Activated T-helper 1 cell treated with anti-CD3 and anti-CD28 coated beads, Interleukin-12 subunit alpha, Interleukin-12 subunit beta, Interleukin-2, Interleukin-4 antibody, amounts not matched to agents 30 ng/mL and 10 ng/mL and 1 ng/mL, durations not matched to agents 14 hours and 24 hours and 36 hours (primary cell): Measurements from ENCODE around the gene RAB34. TPM values are rescaled to one million over a fixed set of nuclear protein-coding genes. Genes with fewer than 3 reads are reported as not detected.
"Not testable (repeated sequence)": the region's sequence is repeated elsewhere in the genome, so short reads cannot be mapped to it uniquely, and the experiment has no call there.

ENCODE experiments used
- DNase-seq: peaks from one replicate; pipeline ENCODE4 v3.0.0; 2021; ENCODE audit warnings: low spot score
- H3K27ac Mint-ChIP-seq: one replicate; pipeline ENCODE4 v1.8.0; 2021; ENCODE audit warnings: mild to moderate bottlenecking, mixed read lengths
- H3K27me3 Mint-ChIP-seq: one replicate; pipeline ENCODE4 v1.8.0; 2022; ENCODE audit warnings: mild to moderate bottlenecking, moderate library complexity, mixed read lengths; ENCODE audit not compliant: insufficient read depth
- H3K36me3 Mint-ChIP-seq: one replicate; pipeline ENCODE4 v1.8.0; 2021; ENCODE audit warnings: low read depth, mixed read lengths
- H3K4me1 Mint-ChIP-seq: one replicate; pipeline ENCODE4 v1.8.0; 2021; ENCODE audit warnings: low read depth, mixed read lengths
- H3K4me3 Mint-ChIP-seq: one replicate; pipeline ENCODE4 v1.8.0; 2021; ENCODE audit warnings: mild to moderate bottlenecking, moderate library complexity, mixed read lengths
- H3K9me3 Mint-ChIP-seq: one replicate; pipeline ENCODE4 v1.8.0; 2021; ENCODE audit warnings: mixed read lengths
- intact Hi-C: fragments of 100-400 bp; cut with micrococcal nuclease; formaldehyde crosslinking; loops from one replicate; pipeline ENCODE4 v1.15.1; 2024
- total RNA-seq: library from RNA; stranded (reverse); gene quantifications from 2 replicates; pipeline ENCODE4 v1.2.3, GENCODE V29; 2022

The RAB34 gene
- total RNA-seq, 1 donor from 2014 or later, result 17.6 TPM

DNA sequence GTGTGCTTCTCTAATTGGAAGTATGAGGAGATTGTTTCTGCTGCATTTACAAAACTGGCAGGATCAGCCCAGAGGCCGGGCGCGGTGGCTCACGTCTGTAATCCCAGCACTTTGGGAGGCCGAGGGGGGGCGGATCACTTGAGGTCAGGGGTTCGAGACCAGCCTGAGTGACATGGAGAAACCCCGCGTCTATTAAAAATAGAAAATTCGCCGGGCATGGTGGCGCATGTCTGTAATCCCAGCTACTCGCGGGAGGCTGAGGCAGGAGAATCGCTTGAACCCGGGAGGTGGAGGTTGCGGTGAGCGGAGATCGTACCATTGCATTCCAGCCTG is 3.3 kb upstream of the RAB34 start:
- peak overlapping the region; percentile 100 for H3K4me3 Mint-ChIP-seq
- H3K27me3 Mint-ChIP-seq, intact Hi-C loops, H3K9me3 Mint-ChIP-seq, DNase-seq: not testable (repeated sequence)
- peak overlapping the region; percentile 92 for H3K27ac Mint-ChIP-seq
- peaks cover 59% of the 10 kb centered on the region for H3K4me1 Mint-ChIP-seq
- peaks cover 53% of the 10 kb centered on the region for H3K36me3 Mint-ChIP-seq

- intact Hi-C loops, result no loop called here
- Mint-ChIP-seq H3K27me3 (peaks cover 12% of the 10 kb centered on the region), H3K4me1 (peaks cover 58% of the 10 kb centered on the region)
These were observed 2.8 kb upstream of the RAB34 start for GRCh38 chr17:28720247-28720996.

DNA sequence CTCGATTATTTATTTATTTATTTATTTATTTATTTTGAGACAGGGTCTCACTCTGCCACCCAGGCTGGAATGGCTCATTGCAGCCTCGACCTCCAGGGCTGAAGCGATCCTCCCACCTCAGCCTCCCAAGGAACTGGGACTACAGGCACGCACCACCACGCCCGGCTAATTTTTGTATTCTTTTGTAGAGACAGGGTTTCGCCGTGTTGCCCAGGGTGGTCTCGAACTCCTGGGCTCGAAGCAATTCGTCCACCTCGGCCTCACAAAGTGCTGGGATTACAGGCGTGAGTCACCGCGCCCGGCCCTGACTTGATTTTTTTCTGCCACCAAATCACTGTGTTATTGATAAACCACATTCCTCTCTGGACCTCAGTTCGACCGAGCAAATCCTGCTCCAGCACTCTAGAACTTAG is 1.4 kb upstream of the RAB34 start:
- DNase-seq, result no peak
- Mint-ChIP-seq H3K36me3 (peaks cover 38% of the 10 kb centered on the region), H3K9me3 (no peaks in the 10 kb centered on the region), H3K27ac (peak overlapping the region; percentile 92), H3K27me3 (peaks cover 23% of the 10 kb centered on the region), H3K4me3 (peak overlapping the region; percentile 100), H3K4me1 (peaks cover 44% of the 10 kb centered on the region)
- intact Hi-C loops, result loop anchor here (1.0 to 10.0 kb wide), 7 partner anchors 8 to 676 kb away; partner anchors contain the start of genes BLTP2, IFT20, NEK8 and PROCA1

More at GRCh38 chr17:28720247-28720996, 2.8 kb upstream of the RAB34 start:
- Mint-ChIP-seq H3K4me3 (peak overlapping the region; percentile 100), H3K9me3 (no peaks in the 10 kb centered on the region), H3K36me3 (peaks cover 50% of the 10 kb centered on the region), H3K27ac (peak overlapping the region; percentile 92)
- DNase-seq, result peak; percentile 18

- Mint-ChIP-seq H3K36me3 (peaks cover 36% of the 10 kb centered on the region), H3K4me1 (peaks cover 39% of the 10 kb centered on the region), H3K9me3 (no peaks in the 10 kb centered on the region), H3K27ac (peak overlapping the region; percentile 73), H3K4me3 (peak overlapping the region; percentile 65), H3K27me3 (peaks cover 23% of the 10 kb centered on the region)
- intact Hi-C loops, result loop anchor here (1.0 to 10.0 kb wide), 7 partner anchors 7 to 676 kb away; partner anchors contain the start of genes BLTP2, IFT20, NEK8 and PROCA1
- DNase-seq, result no peak
These were observed 809 bp upstream of the RAB34 start for GRCh38 chr17:28718333-28719020.

- Mint-ChIP-seq H3K27ac (no peak overlapping the region), H3K27me3 (peaks cover 23% of the 10 kb centered on the region), H3K9me3 (no peaks in the 10 kb centered on the region), H3K36me3 (peaks cover 23% of the 10 kb centered on the region), H3K4me3 (no peak overlapping the region), H3K4me1 (peaks cover 36% of the 10 kb centered on the region)
- DNase-seq, result no peak
- intact Hi-C loops, result loop anchor here (10.0 kb wide), 1 partner anchor 678 kb away; the partner anchor contains the start of gene TAOK1
These were observed 709 bp downstream of the RAB34 start for GRCh38 chr17:28716740-28717577.

DNA sequence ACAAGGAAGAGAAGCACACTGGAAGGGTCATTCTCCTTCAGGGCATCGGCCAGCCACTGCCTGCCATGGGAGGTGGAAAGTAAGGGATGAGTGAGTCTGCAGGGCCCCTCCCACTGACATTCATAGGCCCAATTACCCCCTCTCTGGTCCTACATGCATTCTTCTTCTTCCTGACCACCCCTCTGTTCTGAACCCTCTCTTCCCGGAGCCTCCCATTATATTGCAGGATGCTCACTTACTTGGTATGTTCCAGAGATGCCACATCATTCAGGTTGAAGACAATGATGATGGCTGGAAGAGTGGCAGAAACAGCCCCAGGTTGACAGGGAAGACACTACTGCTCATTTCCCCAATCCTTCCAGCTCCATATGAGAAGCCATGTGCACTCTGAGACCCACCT is 2.5 kb downstream of the RAB34 start:
- Mint-ChIP-seq H3K27ac (no peak overlapping the region), H3K4me3 (no peak overlapping the region), H3K4me1 (peaks cover 35% of the 10 kb centered on the region), H3K9me3 (no peaks in the 10 kb centered on the region), H3K27me3 (peaks cover 23% of the 10 kb centered on the region), H3K36me3 (peaks cover 9% of the 10 kb centered on the region)
- intact Hi-C loops, result loop anchor here (10.0 kb wide), 1 partner anchor 680 kb away; the partner anchor contains the start of gene TAOK1
- no peak for DNase-seq

- DNase-seq, result no peak
- H3K27me3 Mint-ChIP-seq, result peaks cover 21% of the 10 kb centered on the region
- H3K9me3 Mint-ChIP-seq, result no peaks in the 10 kb centered on the region
- no peak overlapping the region for H3K27ac Mint-ChIP-seq
- H3K36me3 Mint-ChIP-seq, result peaks cover 3% of the 10 kb centered on the region
- peaks cover 33% of the 10 kb centered on the region for H3K4me1 Mint-ChIP-seq
- intact Hi-C loops, result loop anchor here (10.0 kb wide), 1 partner anchor 681 kb away; the partner anchor contains the start of gene TAOK1
- H3K4me3 Mint-ChIP-seq, result no peak overlapping the region
These were observed 3.4 kb downstream of the RAB34 start for GRCh38 chr17:28714281-28714680.

DNA sequence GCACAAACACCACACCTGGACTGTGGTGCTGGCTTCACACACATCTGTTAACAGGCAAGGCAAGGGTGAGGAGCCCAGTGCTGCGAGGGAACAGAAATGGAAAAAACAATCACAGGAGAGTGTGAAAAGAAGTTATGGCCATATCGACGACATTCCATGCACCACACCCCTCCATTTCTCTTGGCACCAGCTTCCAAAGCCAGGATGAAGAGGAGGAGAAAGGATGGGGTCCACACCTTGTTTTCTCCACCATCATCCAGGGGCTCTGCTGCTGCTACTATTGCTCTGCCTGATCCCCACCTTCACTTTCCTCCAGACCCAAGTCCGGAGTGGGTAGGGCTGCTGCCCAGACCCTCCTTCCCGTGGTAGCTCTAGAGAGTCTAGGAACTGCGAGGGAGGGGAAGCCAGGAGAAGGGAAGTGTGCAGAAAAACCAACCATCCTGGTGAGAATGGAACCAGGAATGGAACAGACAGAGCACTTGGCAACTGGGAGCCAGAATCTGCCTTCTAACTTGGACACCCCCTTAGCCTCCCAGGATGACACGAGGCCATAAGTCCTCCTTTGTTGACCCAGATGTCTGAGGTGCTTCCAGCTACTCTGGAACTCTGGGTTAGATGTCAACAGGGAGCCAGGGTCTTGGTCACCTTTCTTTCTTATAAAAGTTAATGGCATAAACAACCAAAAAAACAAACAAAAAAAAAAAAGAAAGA is 4.8 kb downstream of the RAB34 start:
- H3K4me1 Mint-ChIP-seq, result peaks cover 22% of the 10 kb centered on the region
- peaks cover 16% of the 10 kb centered on the region for H3K27me3 Mint-ChIP-seq
- intact Hi-C loops, result loop anchor here (10.0 kb wide), 1 partner anchor 682 kb away; the partner anchor contains the start of gene TAOK1
- no peaks in the 10 kb centered on the region for H3K9me3 Mint-ChIP-seq
- H3K27ac Mint-ChIP-seq, result peak overlapping the region; percentile 92
- peaks cover 2% of the 10 kb centered on the region for H3K36me3 Mint-ChIP-seq
- peak overlapping the region; percentile 86 for H3K4me3 Mint-ChIP-seq
- no peak for DNase-seq

DNA sequence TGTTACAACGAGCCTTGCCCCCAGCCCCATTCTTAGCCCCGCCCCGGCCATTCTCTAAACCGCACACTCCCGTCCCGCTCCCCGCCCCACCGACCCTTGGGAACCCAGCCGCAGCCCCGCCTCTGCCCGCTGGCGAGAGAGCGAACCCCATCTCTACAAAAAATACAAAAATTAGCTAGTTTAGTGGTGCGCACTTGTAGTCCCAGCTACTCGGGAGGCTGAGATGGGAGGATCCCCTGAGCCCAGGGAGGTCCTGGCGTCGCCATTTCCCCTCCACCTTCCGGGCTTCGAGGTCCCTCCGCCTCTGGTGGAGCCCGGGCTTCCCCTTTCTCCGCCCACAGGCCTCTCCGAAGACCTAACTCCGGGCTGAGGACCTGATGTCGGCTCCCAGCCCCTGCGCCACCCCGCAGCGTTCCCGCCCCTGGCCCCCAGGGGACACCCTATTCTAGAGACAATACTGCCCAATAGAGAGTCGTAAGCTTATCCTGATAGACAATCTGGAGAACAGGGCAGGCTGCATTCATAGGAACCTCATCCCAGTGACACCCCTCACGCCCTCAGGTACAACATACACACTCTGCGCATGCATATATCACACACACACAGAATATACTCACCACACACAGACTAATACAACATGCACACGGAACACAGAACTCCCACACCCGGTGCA is 5.5 kb downstream of the RAB34 start:
- Mint-ChIP-seq H3K36me3 (peaks cover 2% of the 10 kb centered on the region), H3K9me3 (no peaks in the 10 kb centered on the region), H3K27ac (peak overlapping the region; percentile 92), H3K4me1 (peaks cover 20% of the 10 kb centered on the region), H3K27me3 (peaks cover 16% of the 10 kb centered on the region), H3K4me3 (peak overlapping the region; percentile 86)
- DNase-seq, result peak; percentile 62
- intact Hi-C loops, result loop anchor here (10.0 kb wide), 1 partner anchor 683 kb away; the partner anchor contains the start of gene TAOK1

DNA sequence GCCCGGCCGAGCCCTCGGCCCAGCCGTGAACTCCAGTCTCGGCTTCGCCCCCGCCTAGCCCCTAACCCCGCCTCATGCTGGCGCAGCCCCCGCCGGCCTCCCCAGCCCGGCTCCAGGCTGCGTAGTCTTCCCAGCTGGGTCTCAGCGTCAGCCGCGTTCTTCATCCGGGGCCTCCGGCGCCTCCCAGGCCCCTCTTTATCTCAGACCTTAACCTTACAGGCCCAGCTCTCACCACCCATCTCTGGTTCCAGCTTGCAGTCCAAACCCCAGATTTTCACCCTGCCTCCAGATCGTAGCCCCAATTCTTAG is 6.0 kb downstream of the RAB34 start, which contains the start of gene PROCA1:
TSS of gene PROCA1 (minus strand) at position 166 of the 309 bp plus-strand sequence. CDS start 228 bp downstream, outside the sequence.
- Mint-ChIP-seq H3K27ac (peak within 1 kb of the TSS; percentile 92), H3K4me3 (peak within 1 kb of the TSS; percentile 89), H3K4me1 (peaks cover 20% of the 10 kb centered on the region), H3K9me3 (no peaks in the 10 kb centered on the region), H3K36me3 (peaks cover 2% of the 10 kb centered on the region), H3K27me3 (peaks cover 16% of the 10 kb centered on the region)
- intact Hi-C loops, result loop anchor here (1.0 to 10.0 kb wide), 7 partner anchors 8 to 683 kb away; partner anchors contain the start of genes ALDOC, BLTP2, RPL23A and SPAG5
- no peak for DNase-seq

DNA sequence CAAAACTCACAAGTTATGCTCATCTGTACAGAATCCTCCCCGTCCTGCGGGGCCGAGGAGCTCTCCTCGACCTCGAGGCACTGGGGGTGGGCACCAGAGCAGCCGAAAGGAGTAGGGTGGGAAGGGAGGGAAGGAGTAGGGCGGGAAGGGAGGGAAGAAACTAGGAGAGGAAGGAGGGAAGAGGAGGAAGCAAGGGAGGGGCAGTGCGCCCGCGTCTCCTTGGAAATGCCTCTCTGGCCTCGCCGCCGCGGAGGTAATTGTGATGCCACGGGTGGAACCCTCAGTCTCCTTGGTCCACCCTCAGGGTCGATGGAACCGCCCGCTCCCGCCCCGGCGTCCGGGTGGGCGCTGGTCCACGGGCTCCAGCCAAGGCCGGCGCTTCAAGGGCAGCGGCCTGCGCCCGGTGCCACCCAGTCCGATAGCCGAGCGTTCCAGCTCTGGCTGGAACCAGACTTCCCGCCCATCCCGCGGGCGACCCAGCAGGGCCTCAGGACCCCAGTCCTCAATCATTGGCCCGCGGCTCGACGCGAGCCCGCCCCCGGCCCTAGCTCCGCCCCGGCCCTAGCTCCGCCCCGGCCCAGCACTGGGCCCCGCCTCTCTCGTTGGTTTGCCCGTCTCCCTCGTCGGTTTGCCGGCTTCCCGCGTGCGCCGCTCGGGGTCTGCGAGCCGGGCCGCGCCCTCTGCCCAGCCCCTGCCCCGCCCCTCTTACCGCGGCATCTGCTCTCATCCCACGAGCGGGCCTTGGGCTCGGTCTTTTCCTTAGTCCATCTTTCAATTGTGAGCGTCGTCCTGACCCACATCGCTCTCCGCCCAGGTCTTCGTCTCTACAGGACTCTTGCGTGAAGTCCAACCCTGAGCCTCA is 6.6 kb downstream of the RAB34 start:
- Mint-ChIP-seq H3K4me1 (peaks cover 20% of the 10 kb centered on the region), H3K27ac (peak overlapping the region; percentile 92), H3K36me3 (peaks cover 2% of the 10 kb centered on the region), H3K27me3 (peaks cover 16% of the 10 kb centered on the region), H3K4me3 (peak overlapping the region; percentile 89), H3K9me3 (no peaks in the 10 kb centered on the region)
- peak; percentile 92 for DNase-seq
- intact Hi-C loops, result loop anchor here (1.0 to 10.0 kb wide), 7 partner anchors 8 to 684 kb away; partner anchors contain the start of genes ALDOC, BLTP2, RPL23A and SPAG5
